NCI-H446 treated with DMSO at 0.1 percent for 48 hours (cell line): ENCODE data around the gene PSORS1C1.
"Not testable (repeated sequence)": the region's sequence is repeated elsewhere in the genome, so short reads cannot be mapped to it uniquely, and the experiment has no call there.

Experiments used
- DNase-seq: peaks from one replicate; lab custom pipeline; 2025; lab: John Stamatoyannopoulos, UW

PSORS1C1 gene

DNA sequence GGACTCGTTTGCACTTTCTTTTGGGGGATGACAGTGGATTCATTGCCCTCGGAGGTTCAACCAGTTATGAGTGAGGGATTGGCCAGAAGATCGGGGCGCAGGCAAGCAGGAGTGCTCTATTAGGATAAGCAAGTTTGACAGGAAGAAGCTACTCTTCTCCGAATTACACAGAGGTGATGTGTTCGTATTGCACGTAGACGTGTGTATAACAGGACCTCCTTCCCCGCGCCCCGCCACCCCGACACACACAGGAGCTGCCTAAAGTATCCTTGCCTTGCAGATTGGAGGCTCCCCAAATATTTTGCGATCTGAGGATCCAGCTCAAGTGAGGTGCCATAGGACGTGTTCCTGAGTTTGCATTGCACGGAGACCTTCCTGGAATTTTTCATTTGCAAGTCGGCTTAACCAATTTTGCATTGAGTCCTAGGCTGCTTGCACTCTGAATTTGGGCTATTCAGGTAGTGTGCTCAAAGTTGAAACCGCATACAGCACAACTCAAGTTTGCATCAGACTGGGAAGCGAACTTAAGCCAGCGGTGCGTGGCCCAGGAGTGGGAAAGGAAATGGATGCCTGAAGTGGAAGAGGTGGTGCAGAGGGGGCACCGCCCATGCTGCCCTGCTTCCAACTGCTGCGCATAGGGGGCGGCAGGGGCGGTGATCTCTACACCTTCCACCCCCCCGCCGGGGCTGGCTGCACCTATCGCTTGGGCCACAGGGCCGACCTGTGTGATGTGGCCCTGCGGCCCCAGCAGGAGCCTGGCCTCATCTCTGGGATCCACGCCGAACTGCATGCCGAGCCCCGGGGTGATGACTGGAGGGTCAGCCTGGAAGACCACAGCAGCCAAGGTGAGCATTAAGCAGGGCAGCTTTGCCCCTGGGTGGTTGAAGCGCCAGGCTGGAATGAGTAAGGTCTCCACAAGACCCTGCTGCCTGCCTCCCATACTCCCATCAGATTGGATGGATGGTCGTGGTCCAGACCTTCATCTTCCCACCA lies 44.6 kb downstream of the PSORS1C1 start:
- DNase-seq: no peak

DNA sequence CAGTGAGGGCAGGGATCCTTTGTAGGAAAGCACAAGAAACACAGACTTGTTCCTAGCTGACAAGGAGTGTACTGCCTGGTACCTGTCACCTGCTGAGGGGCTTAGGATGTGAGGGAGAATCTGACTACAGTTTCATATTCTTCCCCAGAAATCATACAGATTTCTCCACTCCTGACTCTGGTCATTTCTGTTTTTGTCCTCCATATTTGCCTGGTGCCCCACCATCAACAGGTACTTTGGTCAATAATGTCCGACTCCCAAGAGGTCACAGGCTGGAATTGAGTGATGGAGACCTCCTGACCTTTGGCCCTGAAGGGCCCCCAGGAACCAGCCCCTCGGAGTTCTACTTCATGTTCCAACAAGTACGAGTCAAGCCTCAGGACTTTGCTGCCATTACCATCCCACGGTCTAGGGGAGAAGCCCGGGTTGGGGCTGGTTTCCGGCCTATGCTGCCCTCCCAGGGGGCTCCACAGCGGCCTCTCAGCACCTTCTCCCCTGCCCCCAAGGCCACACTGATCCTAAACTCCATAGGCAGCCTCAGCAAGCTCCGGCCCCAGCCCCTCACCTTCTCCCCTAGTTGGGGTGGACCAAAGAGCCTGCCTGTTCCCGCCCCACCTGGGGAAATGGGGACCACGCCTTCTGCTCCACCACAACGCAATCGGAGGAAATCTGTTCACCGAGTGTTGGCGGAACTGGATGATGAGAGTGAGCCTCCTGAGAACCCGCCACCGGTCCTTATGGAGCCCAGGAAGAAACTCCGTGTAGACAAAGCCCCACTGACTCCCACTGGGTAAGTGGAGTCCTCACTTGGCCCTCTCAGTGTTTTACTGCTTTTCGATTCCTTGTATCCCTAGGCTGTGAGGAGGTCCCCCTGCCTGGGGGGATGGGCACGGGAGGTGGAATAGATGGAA lies 46.9 kb downstream of the PSORS1C1 start:
- no peak for DNase-seq

DNA sequence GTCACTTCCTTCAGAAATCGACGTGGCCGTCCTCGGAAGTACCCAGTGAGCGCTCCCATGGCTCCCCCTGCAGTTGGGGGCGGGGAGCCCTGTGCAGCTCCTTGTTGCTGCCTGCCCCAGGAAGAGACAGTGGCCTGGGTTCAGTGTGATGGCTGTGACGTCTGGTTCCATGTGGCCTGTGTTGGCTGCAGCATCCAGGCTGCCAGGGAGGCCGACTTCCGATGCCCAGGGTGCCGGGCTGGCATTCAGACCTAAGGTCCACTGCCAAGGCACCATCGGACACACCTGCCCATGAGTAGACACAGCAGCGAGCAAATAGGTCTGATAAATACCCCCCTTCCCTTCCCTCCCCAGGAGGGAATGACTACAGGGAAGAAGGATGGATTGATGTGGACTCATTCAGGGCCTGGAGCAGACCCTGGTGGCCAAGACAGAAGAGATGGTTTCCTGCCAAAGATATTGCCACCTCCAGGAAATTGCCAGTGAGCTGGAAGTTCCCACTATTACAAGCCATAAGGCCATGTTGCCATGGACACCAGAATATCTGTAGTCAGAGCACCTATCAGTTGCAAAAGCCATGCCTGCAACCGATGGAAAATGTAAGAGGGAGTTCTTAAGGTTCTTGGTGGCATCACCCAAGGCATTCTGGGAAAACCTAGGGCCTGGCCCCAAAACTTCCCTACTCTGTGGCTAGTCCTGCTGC lies 48.0 kb downstream of the PSORS1C1 start:
- DNase-seq: no peak

DNA sequence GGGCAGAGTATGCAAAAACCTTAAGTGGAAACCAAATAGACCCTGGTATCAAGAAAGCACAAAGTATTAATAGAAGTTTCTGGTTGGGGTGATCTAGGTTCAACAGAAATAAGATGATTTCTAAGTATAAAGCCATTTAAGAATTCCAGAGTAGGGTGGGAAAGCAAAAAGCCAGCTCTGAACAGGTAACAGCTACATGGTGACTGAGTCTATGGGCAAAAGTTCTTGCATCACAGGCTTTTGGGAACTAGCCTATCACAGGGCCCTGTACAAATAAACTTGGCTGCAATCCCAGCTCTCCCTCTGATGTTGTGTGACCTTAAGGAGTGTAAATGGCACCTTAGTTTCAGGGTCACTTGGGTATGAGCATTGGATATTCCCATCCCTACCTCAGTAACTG lies 49.3 kb downstream of the PSORS1C1 start:
- DNase-seq: no peak

DNA sequence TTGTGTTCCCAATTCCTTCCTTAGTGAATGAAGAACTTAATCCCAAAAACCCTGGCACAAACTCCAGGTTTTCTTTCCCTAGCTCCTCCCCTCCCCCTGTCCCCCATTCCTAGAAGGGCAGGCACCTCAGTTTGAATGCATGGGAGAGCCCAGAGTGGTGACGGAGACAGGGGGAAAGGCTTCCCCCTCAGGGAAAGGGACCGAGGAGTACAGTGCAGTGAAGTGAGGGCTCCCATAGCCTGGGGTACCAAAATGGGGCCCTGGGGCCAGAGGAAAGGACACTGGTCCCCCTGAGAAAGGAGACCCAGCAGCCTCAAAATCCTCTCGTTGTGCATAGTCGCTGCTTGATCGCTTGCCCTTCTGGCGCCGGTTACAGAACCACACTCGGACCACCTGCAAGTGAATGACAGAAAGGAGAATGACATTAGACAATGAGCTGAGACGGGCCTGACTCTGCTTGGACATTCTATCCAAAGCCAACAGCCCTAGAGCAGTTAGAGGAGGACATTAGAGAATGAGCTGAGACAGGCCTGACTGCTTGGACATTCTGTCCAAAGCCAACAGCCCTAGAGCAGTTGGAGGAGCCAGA lies 50.0 kb downstream of the PSORS1C1 start:
- DNase-seq: not testable (repeated sequence)

DNA sequence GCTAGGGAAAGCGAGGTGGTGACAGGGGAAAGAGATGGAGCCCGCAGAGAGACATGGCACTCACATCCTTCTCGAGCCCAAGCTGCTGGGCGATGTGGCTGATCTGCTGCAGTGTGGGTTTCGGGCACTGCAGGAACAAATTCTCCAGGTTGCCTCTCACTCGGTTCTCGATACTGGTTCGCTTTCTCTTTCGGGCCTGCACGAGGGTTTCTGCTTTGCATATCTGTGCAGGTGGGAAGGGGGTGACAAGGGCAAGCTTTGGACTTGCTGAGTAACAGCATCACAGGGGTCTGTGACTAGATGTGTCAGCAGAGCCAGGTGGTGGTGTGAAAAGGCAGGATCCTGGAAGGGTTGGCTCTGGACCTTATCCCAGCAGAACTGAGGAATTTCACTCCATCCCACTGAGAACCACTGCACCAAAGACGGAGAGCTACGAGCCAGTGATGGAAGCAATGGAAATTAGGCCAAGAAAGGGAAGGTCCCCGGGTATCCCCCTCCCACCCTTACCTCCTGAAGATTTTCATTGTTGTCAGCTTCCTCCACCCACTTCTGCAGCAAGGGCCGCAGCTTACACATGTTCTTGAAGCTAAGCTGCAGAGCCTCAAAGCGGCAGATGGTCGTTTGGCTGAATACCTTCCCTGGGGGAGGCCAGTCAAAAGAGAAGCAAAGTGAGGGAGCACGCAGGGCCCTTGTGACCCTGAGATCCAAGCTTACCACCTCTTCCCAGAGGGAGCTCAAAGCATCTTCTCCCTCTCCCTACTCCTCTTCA lies 50.6 kb downstream of the PSORS1C1 start:
- not testable (repeated sequence) for DNase-seq

DNA sequence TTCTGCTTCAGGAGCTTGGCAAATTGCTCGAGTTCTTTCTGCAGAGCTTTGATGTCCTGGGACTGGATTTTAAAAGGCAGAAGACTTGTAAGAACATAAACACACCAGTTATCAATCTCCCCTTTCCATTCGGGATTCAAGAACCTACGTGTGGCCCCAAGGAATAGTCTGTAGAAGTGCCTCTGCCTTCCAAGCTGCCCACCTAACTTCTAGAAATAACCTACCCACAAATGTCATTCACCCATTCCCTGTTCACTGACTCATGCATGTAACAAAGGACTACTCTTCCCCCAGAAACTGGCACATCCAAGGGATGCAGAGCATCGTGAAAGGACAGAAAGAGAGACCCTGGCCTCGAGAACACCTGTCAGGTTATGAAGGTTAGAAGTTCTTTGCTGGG lies 51.4 kb downstream of the PSORS1C1 start:
- no peak for DNase-seq

DNA sequence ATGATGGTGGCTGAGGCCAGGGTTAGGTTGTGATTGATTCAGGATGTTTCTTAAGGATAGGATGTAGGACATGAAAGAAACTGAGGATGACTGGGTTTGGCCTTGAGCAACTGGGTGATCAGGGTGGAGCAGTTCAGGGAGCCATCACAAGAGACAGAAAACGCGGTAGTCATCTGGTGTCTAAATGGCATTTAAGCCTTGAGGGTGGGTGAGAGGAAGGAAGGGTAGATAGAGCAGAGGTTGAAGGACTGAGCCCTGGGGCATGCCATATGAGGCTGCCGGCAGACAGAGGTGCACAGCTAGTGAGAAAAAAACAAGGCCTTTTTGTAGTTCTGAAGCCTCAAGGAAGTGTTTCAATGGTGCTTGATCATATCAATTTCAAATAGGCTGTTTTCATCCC lies 54.0 kb downstream of the PSORS1C1 start:
- DNase-seq: no peak

DNA sequence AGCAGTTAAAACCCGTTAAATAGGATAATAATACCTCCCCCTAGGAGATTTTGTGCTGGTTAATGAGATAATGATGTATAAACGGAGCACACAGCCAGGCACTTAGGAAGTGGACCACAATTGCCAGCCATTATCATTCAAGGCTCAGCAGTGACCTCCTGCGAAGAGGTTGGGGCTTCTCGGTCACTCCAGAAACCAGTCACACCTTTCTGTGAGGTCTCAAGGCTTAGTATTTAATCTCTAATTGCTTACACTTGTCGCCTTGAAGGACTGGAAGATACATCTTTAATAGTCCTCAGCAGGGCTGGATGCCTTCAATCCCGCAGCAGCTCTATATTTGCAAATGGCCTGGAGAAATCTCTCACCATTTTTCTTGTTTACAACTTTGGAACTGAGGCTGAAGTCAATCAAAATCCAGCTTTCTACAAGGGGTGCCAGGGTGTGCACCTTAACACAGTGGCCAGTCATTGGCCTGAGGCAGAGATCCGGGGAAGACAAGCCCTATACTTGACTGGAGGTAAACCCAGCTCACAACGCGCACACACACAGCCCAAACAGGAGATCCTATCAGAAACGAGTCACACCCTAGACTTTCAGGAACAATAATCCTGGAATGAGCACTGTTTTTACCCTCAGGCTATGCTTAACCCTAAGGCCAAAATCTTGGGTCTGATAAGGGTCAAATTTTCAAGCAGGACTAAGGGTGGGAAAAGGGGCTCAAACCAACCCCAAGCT lies 54.7 kb downstream of the PSORS1C1 start:
- DNase-seq: no peak

DNA sequence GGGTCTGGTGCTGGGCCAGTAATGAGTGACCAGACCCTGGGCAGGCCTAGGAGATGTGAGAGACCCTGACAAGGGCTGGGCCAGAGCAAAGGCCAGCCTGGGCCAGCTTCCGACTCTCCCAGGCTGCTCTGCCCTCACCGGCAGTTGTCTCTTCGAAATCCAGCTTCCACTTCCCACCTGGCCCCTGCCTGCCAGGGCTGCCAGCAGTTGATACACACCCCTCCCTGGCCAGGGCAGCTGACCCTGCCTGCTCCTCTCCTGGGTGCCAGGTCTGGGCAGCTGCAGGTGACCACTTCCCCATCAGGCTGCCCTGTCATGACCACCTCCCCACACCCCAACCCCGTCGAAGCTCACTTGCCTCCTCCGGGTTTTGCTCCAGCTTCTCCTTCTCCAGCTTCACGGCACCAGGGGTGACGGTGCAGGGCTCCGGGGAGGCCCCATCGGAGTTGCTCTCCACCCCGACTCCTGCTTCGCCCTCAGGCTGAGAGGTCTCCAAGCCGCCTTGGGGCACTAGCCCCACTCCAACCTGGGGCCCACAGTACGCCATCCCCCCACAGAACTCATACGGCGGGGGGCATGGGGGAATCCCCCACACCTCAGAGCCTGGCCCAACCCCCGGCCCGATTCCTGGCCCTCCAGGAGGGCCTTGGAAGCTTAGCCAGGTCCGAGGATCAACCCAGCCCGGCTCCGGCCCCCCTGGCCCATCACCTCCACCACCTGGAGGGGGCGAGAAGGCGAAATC lies 55.4 kb downstream of the PSORS1C1 start:
- not testable (repeated sequence) for DNase-seq

DNA sequence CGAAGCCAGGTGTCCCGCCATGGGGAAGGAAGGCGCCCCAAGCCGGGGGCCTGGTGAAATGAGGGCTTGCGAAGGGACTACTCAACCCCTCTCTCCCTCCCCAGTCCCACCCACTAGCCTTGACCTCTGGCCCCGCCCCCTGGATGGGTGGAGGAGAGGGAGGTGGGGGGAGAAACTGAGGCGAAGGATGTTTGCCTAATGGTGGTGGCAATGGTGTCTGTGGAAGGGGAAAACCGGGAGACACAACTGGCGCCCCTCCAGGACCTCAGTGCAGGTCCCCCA lies 55.9 kb downstream of the PSORS1C1 start, which contains the start of gene POU5F1:
Gene POU5F1, minus strand, starts transcription at position 83 of the 282 bp plus-strand sequence. Its CDS starts 62 bp downstream, at position 21.
- no peak for DNase-seq

DNA sequence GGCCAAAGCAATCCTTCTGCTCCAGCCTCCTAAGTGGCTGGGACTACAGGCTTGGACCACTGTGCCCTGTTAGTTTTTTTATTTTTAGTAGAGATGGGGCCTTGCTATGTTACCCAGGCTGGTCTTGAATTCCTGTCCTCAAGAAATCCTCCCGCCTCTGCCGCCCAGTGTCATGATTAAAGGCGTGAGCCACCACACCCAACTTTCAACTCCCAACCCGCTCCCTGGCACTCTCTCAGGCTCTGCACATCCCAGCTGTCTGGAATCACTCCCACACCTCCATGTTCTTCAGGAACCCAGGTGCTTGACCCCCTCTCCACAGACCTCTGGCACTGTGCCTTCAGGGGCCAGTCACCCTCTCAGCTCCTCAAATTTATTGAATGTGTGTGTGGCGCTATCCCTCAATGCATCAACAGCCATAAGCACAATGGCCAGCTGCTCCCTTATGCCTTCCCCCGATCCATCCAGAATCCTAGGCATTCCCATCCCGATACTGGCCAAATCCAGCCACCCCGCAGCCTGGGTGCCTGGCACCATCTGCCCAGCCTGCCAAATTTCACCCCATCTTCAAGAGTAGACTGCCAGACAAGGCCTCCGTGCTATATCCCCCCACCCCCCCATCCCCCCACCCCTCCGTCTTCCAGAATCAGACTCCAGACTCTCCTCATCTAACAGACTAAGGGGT lies 56.5 kb downstream of the PSORS1C1 start:
- DNase-seq: no peak

DNA sequence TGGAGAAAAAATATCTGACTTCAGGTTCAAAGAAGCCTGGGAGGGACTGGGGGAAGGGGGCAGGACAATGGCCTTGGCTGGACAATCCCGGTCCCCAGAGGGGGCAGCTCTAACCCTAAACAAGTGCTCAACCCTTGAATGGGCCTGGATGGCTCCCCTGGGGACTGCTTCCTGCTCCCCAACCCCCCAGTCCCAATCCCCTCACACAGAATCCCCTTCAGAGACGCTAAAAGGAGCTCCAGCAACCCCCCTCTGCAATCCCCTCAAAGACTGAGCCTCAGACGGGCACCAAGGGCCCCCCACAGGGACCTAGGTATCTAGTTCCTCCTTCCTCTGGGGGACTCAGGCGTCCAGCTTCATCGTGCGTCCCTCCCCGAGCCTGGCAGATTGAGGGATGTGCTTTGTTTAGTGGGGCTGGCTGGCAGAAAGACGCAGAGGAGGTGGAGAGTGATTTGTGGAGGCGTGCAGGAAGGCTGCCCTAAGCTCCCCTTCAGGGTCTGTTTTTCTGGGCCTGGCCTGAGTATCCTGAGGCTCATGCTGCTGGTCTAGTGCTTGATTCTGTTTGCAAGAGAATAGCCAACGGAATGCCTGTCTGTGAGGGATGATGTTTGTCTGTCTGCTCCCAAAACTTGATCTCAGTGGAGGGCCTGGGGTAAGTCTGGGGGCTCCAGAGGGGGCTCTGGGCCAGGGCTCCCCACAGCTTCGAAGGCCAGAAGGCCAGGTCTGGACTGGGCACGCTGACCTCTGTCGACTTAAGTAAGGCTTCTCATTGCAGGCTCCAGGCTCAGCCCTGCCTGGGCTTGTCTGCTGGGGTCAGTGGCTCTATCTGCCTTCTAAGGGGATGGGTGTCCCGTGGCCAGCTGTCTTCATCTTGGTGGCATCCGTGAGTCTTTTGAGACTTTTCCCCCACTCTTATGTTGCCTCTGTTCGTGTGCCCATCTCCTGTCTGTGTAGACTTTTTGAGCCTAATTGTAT lies 57.6 kb downstream of the PSORS1C1 start:
- DNase-seq: no peak

DNA sequence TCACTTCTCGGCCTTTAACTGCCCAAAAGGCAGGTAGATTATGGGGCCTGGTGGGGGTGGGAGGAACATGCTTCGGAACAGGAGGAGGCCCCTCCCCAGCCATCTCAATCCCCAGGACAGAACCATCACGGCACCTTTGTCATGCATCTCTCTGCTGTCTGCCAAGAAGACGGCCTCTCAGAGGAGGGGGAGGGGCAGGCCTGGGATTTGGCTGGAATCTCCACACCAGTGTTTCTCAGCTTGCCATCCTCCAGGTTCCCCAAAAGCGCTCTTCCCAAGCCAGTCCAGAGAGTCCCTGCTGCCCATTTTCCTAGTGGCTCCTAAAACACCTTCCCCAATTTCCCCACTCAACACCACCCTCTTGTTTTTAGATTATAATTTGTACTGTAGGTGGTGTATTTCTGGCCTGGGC lies 58.4 kb downstream of the PSORS1C1 start:
- DNase-seq: no peak

DNA sequence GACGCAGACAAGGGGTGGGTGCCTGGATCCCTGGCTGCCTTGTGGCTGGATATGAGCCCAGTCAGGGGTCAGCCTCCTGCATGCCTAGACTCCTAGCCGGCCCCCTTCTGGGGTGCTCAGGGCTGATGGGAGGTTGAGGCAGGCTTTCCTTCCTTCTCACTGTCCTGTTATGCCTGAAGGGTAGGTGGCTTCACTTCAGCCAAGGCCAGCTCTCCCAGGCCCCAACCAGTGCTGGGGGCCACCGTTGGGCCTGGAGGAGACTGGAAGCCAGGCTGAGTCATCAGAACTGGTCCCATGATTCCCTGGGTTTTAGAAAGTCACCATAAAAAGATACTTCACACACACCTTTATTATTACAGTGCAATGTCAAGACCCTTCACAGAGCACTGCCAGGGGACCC lies 58.8 kb downstream of the PSORS1C1 start:
- no peak for DNase-seq

DNA sequence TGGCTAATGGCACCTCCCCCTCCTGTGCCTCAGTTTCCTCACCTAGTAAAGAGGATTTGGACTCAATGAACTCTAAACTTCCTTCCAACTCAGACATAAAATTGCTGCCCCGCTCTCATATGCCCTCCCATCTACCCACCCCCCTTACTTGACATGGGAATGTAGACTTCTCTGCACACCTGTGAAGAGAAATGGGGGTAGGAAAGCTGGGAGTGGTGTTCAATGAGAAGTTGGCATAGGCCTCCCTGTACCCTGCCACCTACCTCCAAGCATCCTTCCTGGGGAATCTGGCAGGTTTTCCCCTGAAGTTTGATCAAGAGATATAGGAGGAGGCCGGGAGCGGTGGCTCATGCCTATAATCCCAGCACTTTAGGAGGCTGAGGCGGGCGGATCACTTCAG lies 59.8 kb downstream of the PSORS1C1 start:
- DNase-seq: no peak

DNA sequence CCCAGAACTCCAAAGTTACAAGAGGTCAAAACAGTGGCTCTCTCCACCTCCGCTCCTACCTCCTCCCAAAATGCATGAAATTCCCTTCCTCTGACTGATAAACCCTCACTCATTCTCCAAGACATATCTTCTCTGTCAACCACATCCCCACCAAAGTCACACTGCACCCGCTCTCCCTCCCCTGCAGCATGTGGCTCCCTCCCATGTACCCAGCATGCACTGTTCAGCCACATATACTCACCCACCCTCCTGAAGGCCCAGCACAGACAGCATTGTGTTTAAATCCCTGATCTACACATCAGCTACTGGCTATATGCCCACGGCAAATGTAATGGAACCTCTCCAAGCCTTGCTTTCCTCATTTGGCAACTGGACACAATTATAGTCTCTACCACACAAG lies 61.4 kb downstream of the PSORS1C1 start:
- DNase-seq: no peak
